ENCODE measurements around the gene STING1. TPM values are rescaled to one million over a fixed set of nuclear protein-coding genes. Genes with fewer than 3 reads are reported as not detected.
"Not testable (repeated sequence)": the region's sequence is repeated elsewhere in the genome, so short reads cannot be mapped to it uniquely, and the experiment has no call there.

The STING1 gene
- total and polyA plus RNA-seq, 2 of the 13 experiments (the other 11 are each of a cell fraction or from before 2014, with no cell fraction given) = 1.3 to 4.4 TPM

GRCh38 chr5:139503879-139504278, 21.3 kb upstream of the STING1 start:
- FAIRE-seq; H3K9me3 ChIP-seq (ENCODE audit: low read length); H3K27me3 ChIP-seq (ENCODE audit: control insufficient read depth in 1 of 2, insufficient read depth in 2 of 2, low read length in 2 of 2); H4K20me1 ChIP-seq (ENCODE audit: insufficient read depth, low read length); H3K36me3 ChIP-seq (replicated peaks in 1 of 2; ENCODE audit: control insufficient read depth in 1 of 2, insufficient read depth in 2 of 2, low read length in 2 of 2); CTCF ChIA-PET (ENCODE audit: low intra/inter-chr PET ratio, low total read pairs); in situ Hi-C loops (cut with HindIII; ENCODE audit: extremely low pct_ligation_motif_present, low pct_unique_long_range_greater_than_20kb); BruUV-seq (replicated peaks): not testable (repeated sequence)
- Histone ChIP-seq H3K9ac (ENCODE audit: insufficient read depth, low read depth, low read length) (peak overlapping the region; percentile 81), H3K27ac (ENCODE audit: extremely low read length, insufficient read depth, low read length) (peak overlapping the region; percentile 82), H3K4me2 (ENCODE audit: low read depth, low read length) (peak overlapping the region; percentile 82), H2AFZ (ENCODE audit: low read length) (peak overlapping the region; percentile 72), H3K4me1 (ENCODE audit: insufficient read depth, low read length) (peaks cover 33% of the 10 kb centered on the region), H3K4me3 (replicated peaks in 1 of 3; ENCODE audit: insufficient read depth in 1 of 3, low read depth in 2 of 3, low read length in 3 of 3) (peak overlapping the region; percentile 77 to 84 (median 79)), H3K79me2 (ENCODE audit: insufficient read depth, low read length) (peaks cover 35% of the 10 kb centered on the region)
- peak; percentile 89 for ATAC-seq
- 0% methylated on average over 15 of the region's 15 CpGs for WGBS (ENCODE audit: low lambda C conversion rate)
- peak; percentile 81 for DNase-seq (ENCODE audit: low spot score)
- POLR2A ChIA-PET = interaction anchor here (0.7 to 3.0 kb wide), 27 partner anchors 8 to 271 kb away, joined by 3 to 52 read pairs (median 5); partner anchors contain the start of genes DNAJC18, MATR3, PAIP2 and STING1
- intact Hi-C loops (cut with micrococcal nuclease; ENCODE audit: unreplicated experiment) = loop anchor here (5.0 kb wide), 1 partner anchor 67 kb away; the partner anchor contains the start of gene DNAJC18
- TF ChIP-seq NFYC (CRISPR knock-in tag; IDR thresholded peaks at IDR 0.05) = 0 out of 2 replicates have a peak, but pooled peaks have one; percentile 9
- TF ChIP-seq MNT (IDR thresholded peaks at IDR 0.05) = 0 out of 2 replicates have a peak, but pooled peaks have one; percentile 17
- peak; percentile 19; the same call in 1 of the 2 replicates for TF ChIP-seq ESRRA (CRISPR knock-in tag; IDR thresholded peaks at IDR 0.05; ENCODE audit: low read depth)
- TF ChIP-seq HOXA3 (CRISPR knock-in tag; IDR thresholded peaks at IDR 0.05) = peak; percentile 87
- 0 out of 2 replicates have a peak, but pooled peaks have one; percentile 39 for TF ChIP-seq ZNF772 (CRISPR knock-in tag; IDR thresholded peaks at IDR 0.05)
- TF ChIP-seq HNF4A (CRISPR knock-in tag; IDR thresholded peaks at IDR 0.05) = peak; percentile 81
- peak; percentile 21; the same call in 1 of the 2 replicates for TF ChIP-seq KDM5B (CRISPR knock-in tag; IDR thresholded peaks at IDR 0.05; ENCODE audit: borderline replicate concordance)
- TF ChIP-seq HNF4G (IDR thresholded peaks at IDR 0.05; ENCODE audit: borderline replicate concordance, low read depth, low read length) = peak; percentile 6; the same call in 1 of the 2 replicates
- TF ChIP-seq HNF4G (CRISPR knock-in tag; IDR thresholded peaks at IDR 0.05; ENCODE audit: borderline replicate concordance, low read depth) = peak; percentile 44; the same call in 1 of the 2 replicates
- 0 out of 2 replicates have a peak, but pooled peaks have one; percentile 19 for TF ChIP-seq ZGPAT (CRISPR knock-in tag; IDR thresholded peaks at IDR 0.05)
- peak; percentile 65 for TF ChIP-seq IKZF5 (CRISPR knock-in tag; IDR thresholded peaks at IDR 0.05)
- peak; percentile 68; the same call in 1 of the 2 replicates for TF ChIP-seq ELF3 (CRISPR knock-in tag; IDR thresholded peaks at IDR 0.05)
- peak; percentile 53; the same call in 1 of the 2 replicates for TF ChIP-seq HMGXB3 (CRISPR knock-in tag; IDR thresholded peaks at IDR 0.05; ENCODE audit: borderline replicate concordance)
- TF ChIP-seq POLR2A (IDR thresholded peaks at IDR 0.05; ENCODE audit: insufficient read depth in 1 of 2, low read depth in 2 of 2, low read length in 2 of 2) = peak; percentile 42 to 79; a peak in 3 of 4 replicates
- peak; percentile 26; the same call in 1 of the 2 replicates for TF ChIP-seq ZNF143 (CRISPR knock-in tag; IDR thresholded peaks at IDR 0.05)
- TF ChIP-seq PHF8 (CRISPR knock-in tag; IDR thresholded peaks at IDR 0.05) = peak; percentile 58; the same call in 1 of the 2 replicates
- 0 out of 2 replicates have a peak, but pooled peaks have one; percentile 14 for TF ChIP-seq ZSCAN31 (CRISPR knock-in tag; IDR thresholded peaks at IDR 0.05; ENCODE audit: low read depth)

Data from HepG2 (cell line).